Measurements from ENCODE around the gene SLC26A1.

Gene SLC26A1

GRCh38 chr4:1032861-1033260 lies 39.7 kb upstream of the SLC26A1 start:
- peak; percentile 12; the same call in 1 of the 2 replicates for TF ChIP-seq CTCF (conservative IDR thresholded peaks at IDR 0.05)
- no peak overlapping the region for H3K27ac ChIP-seq

- TF ChIP-seq CTCF (conservative IDR thresholded peaks at IDR 0.05), result peak; percentile 53
- no peak overlapping the region for H3K27ac ChIP-seq
Observed at GRCh38 chr4:1031956-1032795, 39.0 kb upstream of the SLC26A1 start.

GRCh38 chr4:1031346-1031745 lies 38.1 kb upstream of the SLC26A1 start:
- no peak for TF ChIP-seq CTCF (conservative IDR thresholded peaks at IDR 0.05)
- H3K27ac ChIP-seq, result no peak overlapping the region; the same call in 1 of the 2 replicates

GRCh38 chr4:1030559-1030958 lies 37.4 kb upstream of the SLC26A1 start:
- no peak for TF ChIP-seq CTCF (conservative IDR thresholded peaks at IDR 0.05)
- no peak overlapping the region; the same call in 1 of the 2 replicates for H3K27ac ChIP-seq

- H3K27ac ChIP-seq, result peak overlapping the region; percentile 16; the same call in 1 of the 2 replicates
- no peak for TF ChIP-seq CTCF (conservative IDR thresholded peaks at IDR 0.05)
Observed at GRCh38 chr4:1030031-1030430, 36.8 kb upstream of the SLC26A1 start.

- H3K27ac ChIP-seq, result peak overlapping the region; percentile 16; the same call in 1 of the 2 replicates
- TF ChIP-seq CTCF (conservative IDR thresholded peaks at IDR 0.05), result no peak
Observed at GRCh38 chr4:1029529-1029928, 36.3 kb upstream of the SLC26A1 start.

GRCh38 chr4:1028574-1029220 lies 35.5 kb upstream of the SLC26A1 start:
- peak overlapping the region; percentile 20; the same call in 1 of the 2 replicates for H3K27ac ChIP-seq
- no peak for TF ChIP-seq CTCF (conservative IDR thresholded peaks at IDR 0.05)

All from VCaP (cell line).